HG03139 (cell line): ENCODE results near the gene UTS2B.
"Not testable (repeated sequence)": the region's sequence is repeated elsewhere in the genome, so short reads cannot be mapped to it uniquely, and the experiment has no call there.

Source experiments
- ATAC-seq: cut with Tn5 transposase; IDR thresholded peaks from one replicate; pipeline ENCODE4 v1.9.1; 2021; ENCODE audit not compliant: unreplicated experiment

Gene UTS2B

GRCh38 chr3:191283400-191283799, 46.9 kb downstream of the UTS2B start:
- ATAC-seq: no peak

DNA sequence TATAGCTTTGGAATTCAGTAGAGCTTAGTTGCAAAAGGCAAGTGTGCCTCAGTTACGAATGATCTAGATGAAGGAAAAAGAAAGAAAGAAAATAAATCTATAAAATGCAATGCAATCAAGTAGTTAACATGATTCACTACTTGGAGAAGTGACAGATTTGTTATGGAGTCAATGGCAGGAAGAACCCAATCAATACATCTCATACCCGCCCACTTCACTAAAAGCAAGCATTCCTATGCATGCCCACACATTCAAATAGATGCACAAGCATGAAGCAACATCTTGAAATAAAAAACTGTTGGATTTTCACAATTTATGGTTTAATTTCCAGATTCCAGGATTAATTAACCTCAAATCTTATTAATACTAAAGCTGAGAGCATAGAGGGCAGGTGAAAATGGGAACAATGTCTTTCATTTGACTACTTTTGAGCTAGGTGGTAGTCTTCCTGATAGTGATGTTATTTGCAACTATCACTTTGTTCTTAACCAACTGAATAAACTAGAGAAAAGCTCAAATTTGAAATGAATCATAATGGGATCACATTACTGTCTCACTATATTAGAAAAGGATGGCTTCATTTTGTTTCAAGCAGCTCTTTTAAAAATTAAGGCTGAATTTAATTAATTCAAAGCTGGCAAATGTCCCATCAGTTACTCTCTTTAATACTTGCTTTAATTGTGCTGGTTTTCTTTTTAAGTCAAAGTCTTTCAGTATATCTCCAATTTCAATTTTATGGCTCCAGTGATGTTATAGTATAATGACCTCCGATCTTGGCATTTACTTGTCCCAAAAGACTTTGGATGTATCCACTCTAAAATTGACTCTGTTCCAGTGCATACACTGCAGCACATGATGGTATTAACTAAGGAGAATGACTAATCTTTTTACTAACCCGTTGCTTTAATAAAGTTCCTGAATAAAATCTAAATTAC, 47.8 kb downstream of the UTS2B start:
- ATAC-seq: no peak

DNA sequence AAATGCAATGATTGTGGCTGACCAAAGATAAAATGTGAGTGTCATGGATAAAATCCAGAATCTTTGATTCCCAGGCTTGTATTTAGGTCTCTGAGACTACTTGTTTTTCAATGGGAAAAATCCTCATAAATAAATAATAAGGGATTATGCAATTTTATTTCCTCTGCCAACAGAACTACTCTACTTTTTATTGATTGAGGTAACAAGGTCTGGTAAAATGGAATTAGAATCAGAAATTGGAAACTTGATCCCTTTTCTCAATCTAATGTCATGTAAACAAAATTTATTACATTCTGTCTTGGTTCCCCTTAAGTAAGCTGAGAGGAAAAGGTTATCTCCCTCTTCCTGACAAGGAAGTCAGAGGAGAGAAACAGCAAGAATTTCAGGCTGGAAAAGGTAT, 49.4 kb downstream of the UTS2B start:
- ATAC-seq: no peak

DNA sequence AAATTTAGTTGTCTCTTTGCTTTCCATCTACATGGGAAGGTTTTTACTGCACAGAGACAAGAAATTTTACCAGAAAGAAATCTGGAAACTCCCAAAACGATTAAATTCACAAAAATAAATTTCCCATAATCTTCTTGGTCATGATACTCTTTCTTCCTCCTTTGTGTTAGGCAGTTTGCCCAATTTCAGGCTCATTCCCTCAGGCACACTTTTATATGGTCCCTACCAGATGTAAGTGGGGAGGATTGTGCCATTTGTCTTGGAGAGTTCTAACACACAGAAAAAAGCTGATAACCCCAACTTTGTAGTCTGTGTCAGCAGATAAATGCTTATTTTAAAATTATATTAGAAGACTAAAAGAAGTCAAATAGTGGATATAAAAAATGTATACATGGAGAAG, 50.2 kb downstream of the UTS2B start:
- ATAC-seq: no peak

DNA sequence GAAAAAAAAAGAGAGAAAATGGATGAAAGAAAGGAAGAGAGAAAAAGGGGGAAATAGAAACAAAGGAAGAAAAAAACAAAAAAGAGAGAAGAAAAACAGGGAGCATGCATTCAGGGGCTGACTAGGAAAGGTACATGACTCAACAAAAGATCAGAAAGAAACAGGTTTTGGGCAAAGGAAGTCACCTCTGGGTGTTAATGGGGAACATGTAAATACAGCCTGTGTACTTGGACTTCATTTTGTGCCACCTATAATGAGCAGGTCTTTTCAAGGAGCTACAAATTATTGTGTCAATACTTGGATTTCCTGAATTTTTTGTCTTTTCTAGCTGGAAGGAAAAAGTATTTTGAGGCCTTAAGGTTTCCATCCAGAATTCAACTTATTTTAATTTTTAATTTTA, 54.6 kb downstream of the UTS2B start:
- no peak for ATAC-seq

DNA sequence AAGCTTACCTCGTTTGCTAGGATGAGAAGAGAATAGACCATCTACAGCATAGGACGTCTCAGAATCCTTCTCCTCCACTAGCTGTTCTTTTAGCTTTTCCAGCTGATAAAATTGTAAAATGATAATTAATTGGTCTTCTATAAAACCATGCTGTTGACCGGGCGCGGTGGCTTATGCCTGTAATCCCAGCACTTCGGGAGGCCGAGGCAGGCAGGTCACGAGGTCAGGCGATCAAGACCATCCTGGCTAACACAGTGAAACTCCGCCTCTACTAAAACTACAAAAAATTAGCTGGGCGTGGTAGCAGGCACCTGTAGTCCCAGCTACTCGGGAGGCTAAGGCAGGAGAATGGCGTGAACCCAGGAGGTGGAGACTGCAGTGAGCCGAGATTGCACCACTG, 55.1 kb downstream of the UTS2B start:
- ATAC-seq: not testable (repeated sequence)

GRCh38 chr3:191269289-191270085, 60.8 kb downstream of the UTS2B start:
- peak; percentile 63 for ATAC-seq

- no peak for ATAC-seq
Measured at GRCh38 chr3:191268737-191269136, 61.6 kb downstream of the UTS2B start.

GRCh38 chr3:191263850-191264249, 66.5 kb downstream of the UTS2B start:
- no peak for ATAC-seq

DNA sequence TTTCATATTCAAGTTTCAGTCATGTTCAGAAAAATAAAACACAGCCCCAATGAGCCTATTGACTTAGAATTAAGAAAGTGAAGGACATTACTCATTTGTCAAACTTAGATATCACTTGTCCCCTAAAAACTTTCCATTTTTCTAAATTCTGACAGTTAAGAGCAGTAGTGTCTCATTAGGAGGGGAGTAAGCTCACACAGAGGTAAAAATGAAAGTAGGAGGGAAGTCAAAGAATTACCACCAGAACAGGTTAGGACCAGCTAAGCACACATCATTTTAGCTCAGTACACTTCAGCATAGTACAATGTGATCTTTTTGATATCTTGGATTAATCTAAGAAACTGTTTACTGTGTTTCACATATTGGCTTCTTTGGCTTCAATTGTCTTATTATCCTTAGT, 67.0 kb downstream of the UTS2B start:
- peak; percentile 76 for ATAC-seq

DNA sequence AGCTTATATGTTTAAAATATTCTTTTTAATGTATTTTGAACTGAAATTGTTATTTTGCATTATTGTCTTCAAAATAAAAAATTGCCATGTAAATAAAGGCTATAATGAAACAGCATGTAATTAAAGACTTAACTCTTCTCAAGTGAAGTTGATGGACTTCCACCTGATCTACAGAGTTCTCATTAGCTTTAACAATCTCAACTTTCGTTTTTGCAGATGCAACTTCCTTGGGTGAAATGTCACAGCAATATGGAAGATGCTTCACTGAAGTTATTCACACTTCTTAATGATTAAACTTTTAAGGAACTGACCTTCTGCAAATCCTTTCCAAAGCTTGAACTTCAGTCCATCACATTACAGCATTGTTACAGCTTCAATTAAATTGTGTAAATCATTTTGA, 67.7 kb downstream of the UTS2B start:
- ATAC-seq: peak; percentile 63

- ATAC-seq: no peak
Measured at GRCh38 chr3:191261304-191261638, 69.1 kb downstream of the UTS2B start.

GRCh38 chr3:191260431-191261303, 69.7 kb downstream of the UTS2B start:
- no peak for ATAC-seq

GRCh38 chr3:191259486-191259885, 70.8 kb downstream of the UTS2B start:
- no peak for ATAC-seq

DNA sequence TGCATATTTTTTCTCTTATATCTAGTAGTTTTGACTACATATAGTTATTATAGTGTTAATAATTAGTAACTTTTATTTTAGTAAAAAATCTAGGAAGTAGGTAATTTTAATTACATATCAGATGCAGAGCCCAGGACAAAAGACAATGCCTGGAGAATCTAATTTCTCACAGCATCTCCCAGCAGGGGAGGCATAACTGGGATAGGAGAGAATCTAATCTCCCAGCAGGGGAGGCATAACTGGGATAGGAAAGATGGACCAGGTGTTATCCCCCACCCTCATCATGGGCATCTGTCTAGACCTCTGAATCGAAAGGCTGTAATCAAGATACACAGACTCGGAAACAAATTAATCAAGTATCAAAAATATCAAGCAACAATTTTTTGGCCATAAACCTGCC, 73.0 kb downstream of the UTS2B start:
- ATAC-seq: no peak

DNA sequence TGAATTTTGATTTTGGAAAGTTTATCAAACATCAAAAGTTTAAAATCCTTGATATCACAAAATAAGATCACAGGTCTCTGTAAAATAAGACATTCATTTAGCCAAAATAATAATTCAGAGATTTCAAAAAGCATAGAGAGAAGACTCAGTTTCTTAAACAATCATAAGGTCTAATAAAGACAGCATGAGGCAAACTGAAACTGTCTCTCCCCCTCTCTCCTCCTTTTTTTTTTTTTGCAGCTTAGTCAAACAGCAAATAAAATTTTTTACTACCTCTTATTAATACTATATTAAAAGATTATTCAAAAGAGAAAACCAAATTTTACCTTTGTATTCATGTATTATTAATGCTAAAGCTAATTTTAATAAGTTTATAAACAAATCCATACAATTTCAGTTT, 73.9 kb downstream of the UTS2B start:
- ATAC-seq: no peak

DNA sequence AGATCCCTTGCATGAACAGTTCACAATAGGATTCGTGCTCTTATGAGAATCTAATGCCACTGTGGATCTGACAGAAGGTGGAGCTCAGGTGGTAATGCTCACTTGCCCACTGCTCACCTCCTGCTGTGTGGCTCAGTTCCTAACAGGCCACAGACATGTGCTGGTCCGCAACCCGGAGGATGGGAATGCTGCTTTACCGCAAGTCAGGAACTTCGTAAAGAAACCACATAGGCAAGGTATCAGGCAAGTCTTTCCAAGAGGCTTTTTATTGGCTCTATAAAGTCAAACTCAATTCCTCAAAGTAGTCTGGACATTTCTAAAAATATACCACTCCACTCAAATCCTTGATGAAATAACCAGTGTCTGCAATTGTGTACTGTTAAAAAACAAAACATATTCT, 75.2 kb downstream of the UTS2B start:
- no peak for ATAC-seq

- no peak for ATAC-seq
Measured at GRCh38 chr3:191254098-191254873, 76.0 kb downstream of the UTS2B start.

- no peak for ATAC-seq
Measured at GRCh38 chr3:191253089-191253799, 77.1 kb downstream of the UTS2B start.

DNA sequence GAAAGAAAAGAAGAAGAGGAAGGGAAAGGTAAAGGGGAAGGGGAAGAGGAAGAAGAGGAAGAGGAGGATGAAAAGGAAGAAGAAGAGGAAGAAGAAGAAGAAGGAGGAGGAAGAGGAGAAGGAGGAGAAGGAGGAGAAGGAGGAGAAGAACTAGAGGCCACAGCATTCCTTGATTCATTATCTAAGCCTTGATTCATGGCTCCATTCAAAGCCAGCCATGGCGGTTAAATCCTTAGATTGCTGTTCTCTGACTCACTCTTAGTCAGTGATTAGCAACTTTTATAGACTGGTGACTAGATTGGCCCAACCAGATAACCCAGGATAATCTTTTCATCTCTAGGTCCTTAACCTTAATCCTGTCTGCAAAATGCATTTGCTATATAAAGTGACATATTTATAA, 83.7 kb downstream of the UTS2B start:
- ATAC-seq: no peak
